GM18519 (cell line): ENCODE measurements around the gene SCAMP2.

ENCODE experiments used
- ATAC-seq: cut with Tn5 transposase; IDR thresholded peaks from one replicate; pipeline ENCODE4 v1.9.1; 2021; ENCODE audit warnings: mild to moderate bottlenecking, moderate library complexity; ENCODE audit not compliant: unreplicated experiment, low FRiP score

Gene SCAMP2

DNA sequence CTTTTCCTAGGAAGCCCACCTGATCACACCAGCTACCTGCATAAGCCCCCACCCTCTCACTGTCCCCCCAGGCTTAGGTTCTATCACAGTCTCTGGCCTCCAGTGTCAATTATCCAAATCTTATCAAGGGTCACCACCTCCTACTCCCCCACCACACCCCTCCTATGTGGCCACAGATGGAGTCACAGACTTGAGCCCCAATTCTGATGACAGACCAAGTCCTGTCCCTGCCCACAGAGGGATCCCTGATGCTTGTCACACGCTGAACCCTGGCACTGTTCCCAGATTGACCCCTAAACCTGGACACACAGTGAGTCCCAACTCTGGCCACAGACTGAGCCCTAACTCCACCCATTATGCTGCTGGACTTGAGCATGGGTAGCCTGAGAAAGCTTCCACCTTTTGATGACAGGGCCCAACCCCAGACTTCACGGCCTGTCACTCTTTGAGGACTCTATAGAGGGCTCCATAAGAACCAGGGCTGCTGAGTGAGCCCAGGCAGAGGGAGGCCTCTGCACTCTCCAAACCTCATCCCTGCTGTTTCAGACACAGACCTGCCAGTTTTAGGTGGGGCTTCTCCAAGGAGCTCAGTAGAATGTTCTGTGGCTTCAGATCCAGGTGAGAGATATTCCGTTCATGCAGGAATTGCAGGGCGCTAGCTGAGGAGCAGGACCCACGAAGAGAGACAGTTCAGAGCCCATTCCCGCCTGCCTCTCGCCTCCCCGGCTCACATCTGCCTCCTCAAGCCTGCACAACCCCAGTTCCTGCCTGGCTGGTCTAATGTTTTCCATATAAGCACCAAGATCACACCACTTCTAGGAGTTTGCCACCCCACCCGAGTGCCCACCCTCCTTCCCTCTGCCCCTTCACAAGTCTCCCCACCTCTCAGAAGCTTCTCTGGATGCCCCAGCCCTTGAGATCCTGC lies 32.1 kb downstream of the SCAMP2 start:
- ATAC-seq, result no peak

DNA sequence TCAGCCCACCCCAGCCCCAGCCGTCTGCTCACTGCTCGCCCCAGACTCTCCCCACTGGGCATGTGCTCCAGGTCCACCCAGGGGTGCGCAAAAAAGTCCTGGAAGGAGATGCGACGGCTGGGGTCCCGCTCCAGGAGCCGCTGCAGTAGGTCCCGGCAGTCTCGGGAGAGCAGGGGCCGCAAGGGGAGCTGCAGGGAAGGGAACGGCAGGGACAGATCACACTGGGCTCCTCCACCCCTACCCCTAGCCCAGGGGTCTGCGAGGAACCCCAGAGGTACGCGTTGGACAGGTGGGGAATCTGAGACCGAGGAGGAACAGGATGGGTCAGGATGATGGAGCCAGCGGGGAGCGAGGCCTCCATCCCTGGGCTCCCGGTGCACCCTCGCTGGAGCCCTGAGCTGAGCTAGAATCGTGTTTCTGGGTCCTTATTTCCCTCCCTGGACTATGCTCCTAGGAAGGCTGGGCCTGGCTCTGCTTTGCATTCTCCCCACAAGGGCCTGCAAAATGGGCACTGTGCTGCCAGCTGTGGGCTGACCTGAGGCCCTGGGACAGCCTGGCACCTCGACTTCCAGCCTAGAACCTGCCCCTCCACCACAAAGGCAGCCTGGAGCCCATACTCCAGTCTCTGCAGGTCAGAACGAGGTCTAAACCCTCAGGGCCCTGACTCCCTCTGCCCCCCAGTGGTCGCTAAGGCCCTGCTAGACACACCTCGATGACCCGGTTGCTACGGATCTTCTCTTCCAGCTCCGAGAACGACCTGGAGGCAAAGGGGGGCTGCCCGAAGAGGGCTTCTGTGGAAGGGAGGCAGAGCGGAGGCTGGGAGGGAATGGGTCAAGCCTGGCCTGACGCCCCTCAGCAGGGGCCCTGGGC lies 33.4 kb downstream of the SCAMP2 start:
- ATAC-seq, result no peak

GRCh38 chr15:74838746-74839525 lies 34.2 kb downstream of the SCAMP2 start:
- no peak for ATAC-seq

DNA sequence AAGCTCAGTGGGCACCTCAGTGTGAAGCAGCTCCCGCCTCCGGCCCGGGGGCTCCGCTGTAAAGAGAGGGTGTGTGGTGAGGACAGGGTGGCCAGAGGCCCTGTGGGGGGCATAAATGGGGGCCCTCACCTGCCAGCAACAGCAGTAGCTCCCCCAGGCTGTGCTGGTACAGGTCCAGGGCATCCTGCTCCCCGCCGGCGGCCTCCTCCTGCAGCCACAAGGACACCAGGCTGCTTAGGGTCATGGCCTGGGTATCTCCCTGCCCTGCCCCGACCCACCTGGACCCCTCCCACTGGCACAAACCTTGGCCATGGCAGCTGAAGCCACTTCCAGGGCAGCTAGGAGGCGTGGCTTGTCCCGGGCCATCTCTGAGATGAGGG lies 35.0 kb downstream of the SCAMP2 start:
- no peak for ATAC-seq

- ATAC-seq, result no peak
These were observed 35.6 kb downstream of the SCAMP2 start for GRCh38 chr15:74837482-74838136.

DNA sequence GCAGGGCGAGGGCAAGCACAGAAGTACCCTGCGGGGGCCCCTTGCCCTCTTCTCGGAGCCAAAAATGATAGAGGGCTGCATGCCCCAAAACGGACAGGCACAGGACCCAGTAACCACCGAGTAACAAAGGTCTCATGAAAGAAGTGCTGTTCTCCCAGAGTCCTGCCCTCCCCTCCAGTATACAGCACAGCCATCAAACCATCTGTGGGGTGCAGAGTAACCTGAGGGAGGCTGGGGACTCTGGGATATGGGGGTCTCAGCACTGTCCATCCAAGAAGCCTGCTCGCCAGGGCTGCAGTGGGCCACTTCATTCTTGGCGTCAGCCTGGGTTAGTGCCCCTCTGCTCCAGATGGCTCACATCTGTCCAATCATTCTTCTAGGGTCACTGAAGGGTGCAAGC lies 36.3 kb downstream of the SCAMP2 start:
- ATAC-seq, result no peak

- ATAC-seq, result no peak
These were observed 37.8 kb downstream of the SCAMP2 start for GRCh38 chr15:74835312-74835823.

DNA sequence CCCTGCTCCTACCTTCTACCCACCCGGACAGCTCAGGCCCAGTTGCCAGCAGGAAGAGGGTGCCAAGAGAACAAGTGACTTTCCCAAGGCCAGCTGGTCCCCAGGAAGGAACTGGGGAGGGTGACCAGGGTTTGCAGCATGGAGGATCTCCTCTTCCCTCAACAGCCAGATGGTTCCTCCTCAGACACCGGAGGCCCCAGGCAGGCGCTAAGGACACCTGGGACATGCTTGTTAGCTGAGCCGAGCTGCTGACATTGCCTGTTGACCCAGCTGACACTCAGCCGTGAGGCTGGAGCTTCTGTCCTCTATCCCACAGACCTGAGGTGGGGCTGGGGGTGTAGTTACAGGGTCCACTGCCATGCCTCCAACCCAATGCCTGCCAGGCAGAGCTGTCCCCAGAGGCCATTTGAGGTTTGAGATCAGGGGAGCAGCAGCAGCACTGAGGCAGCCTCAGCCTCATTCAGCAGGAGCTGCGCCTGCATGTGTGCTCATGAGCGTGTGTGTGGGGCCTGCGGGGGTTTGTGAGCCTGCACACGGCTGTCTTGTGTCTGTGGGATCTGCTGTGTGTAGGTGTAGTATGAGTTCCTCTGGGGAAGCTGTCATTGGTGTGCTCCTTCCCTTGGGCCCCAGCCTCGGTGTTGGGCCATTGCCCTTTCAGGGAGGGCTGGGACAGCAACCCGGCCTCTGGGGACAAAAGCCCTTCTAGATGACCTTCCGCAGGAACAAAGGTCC lies 39.6 kb downstream of the SCAMP2 start:
- no peak for ATAC-seq

DNA sequence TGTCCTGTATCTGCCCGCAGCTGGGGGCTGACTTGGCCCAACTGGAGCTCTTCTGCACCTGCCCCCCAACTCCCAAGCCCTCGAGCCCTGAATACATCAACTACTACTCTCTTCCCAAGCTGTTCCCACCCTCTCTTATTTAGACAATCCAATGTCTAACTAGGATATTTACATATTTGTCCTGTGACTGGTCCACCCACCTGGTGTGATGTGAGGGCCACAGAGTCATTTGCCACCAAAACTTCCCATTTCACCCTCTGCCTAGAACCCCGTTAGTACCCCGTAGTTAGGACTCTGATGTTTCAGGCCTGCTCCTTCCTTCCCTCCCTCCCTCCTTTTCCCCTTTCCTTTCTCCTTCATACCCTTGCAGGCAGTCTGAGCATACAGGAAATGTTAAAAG lies 40.3 kb downstream of the SCAMP2 start:
- no peak for ATAC-seq

DNA sequence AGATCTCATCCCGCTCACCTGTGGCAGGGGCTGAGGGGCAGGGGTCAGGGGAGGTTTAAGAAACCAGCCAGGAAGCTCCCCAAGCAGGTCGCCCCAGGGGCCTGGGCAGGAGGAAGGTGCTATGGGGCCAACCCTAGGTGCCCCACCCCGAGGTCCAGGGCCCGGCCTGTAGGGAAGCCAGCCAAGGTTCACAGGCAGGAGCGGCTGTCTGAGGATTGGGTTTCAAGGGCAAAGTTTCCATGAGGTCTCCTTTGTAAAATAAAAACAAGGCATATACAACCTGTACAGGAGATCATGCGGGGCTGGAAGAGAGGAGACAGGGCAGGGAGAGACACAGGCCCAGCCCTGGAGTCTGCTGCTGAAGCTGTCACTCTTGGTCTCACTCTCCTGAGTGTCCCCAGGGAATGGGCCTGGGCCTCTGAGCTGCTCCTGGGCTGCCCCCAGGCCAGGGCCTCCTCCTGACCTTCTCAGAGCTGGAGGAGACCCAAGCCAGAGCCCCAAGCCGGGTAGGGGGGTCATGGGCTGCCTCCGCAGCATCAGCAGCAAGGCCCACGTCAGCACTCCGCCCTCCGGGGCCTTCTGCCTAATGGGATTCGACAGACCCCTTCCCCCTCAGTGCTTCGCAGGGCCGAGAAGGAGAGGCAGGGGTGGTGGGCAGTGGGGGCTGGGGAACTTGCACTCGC lies 41.2 kb downstream of the SCAMP2 start:
- ATAC-seq, result no peak

GRCh38 chr15:74830868-74831267 lies 42.3 kb downstream of the SCAMP2 start:
- ATAC-seq, result no peak

- ATAC-seq, result no peak
These were observed 43.2 kb downstream of the SCAMP2 start for GRCh38 chr15:74829991-74830390.

- ATAC-seq, result no peak
These were observed 43.7 kb downstream of the SCAMP2 start for GRCh38 chr15:74829486-74829885.

DNA sequence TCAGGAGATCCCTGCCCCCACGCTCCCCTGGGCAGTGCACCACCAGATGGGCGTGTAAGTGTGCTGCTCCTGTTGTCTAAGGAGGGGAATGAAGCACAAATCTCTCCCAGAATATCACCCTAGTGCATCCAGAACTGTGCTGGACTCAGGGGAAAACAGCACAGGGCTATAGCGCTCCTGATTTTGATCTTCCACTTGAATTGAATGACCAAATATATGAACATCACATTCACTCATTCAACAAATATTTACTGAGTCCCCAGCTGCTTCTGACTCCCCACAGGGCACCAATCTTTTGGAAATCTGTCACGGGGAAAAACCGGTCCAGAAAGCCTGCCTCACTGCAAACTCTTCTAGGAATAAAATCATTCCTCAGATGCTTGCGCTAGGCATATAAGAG lies 44.3 kb downstream of the SCAMP2 start:
- no peak for ATAC-seq

DNA sequence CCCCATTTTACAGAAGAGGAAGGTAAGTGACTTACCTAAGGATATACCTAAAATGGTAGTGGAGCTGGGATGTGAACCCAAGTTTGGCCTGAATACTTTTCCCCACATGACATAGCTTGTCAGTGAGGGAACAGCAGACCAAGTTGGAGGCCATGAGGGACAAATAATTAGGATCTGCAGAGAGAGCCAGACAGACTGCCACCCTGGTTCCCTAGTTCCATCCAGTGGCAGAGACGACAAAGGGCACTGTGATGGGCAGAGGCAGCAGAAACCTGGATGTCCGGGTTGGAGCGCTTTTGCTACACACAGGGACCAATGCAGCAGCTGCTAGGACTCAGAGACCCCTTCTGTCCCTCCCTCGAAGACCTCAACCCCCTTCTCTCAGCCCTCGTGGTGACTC lies 45.6 kb downstream of the SCAMP2 start:
- no peak for ATAC-seq

DNA sequence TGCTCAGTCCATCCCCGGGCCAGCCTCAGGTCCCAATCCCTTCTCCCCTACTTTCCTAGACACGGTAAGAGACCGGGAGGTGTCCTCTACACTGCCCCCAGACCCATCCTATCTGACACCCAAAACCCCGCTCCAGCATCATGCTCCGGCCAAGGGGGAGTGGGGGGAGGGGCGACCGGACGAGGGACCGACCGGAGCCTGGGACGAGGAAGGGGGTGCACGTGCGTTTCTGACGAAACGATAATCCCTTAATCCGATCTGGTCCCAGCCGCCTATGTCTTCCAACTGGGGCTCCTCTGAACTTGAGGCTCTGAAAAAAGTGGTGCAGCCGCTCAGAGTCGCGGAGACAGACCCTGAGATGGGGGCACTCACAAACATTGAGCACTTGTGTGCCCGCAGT lies 46.2 kb downstream of the SCAMP2 start:
- ATAC-seq, result no peak

GRCh38 chr15:74826364-74826819 lies 46.8 kb downstream of the SCAMP2 start, which contains the start of gene CPLX3:
CPLX3 (plus strand) TSS chr15:74826627; CDS start chr15:74826704, 77 bp downstream.
- no peak for ATAC-seq

- no peak for ATAC-seq
These were observed 47.3 kb downstream of the SCAMP2 start for GRCh38 chr15:74825866-74826265.

- no peak for ATAC-seq
These were observed 48.2 kb downstream of the SCAMP2 start for GRCh38 chr15:74824976-74825375.
